Prostate gland (tissue), 2 donors: ENCODE data around the gene CHAF1A. TPM values are rescaled to one million over a fixed set of nuclear protein-coding genes. Genes with fewer than 3 reads are reported as not detected.
A peak's percentile ranks its signal among the peaks of the same experiment; 100 is the strongest.

Experiments
- DNase-seq: peaks from one replicate; pipeline ENCODE4 v3.0.0-alpha.2; 2019; ENCODE audit warnings: low spot score
- H3K27ac ChIP-seq, 2 donors: fragments of 200-600 bp; sonication (generic); 2 replicates each; pipeline ENCODE4 v1.5.1; 2017 to 2019
- H3K27me3 ChIP-seq: fragments of 200-600 bp; sonication (generic); replicated peaks from 2 replicates; pipeline ENCODE4 v1.5.1; 2019; ENCODE audit not compliant: insufficient read depth
- H3K36me3 ChIP-seq, 2 donors: fragments of 200-600 bp; sonication (generic); 1 replicate in 1 of 2; 2 replicates in 1 of 2; pipeline versions ENCODE4 v1.5.1 to v1.8.1; 2017 to 2019
- H3K4me1 ChIP-seq: fragments of 200-600 bp; sonication (generic); replicated peaks from 2 replicates; pipeline ENCODE4 v1.5.1; 2019
- H3K4me3 ChIP-seq, 2 donors: fragments of 200-600 bp; sonication (generic); 2 replicates each; pipeline ENCODE4 v1.5.1; 2017 to 2019
- H3K9me3 ChIP-seq: fragments of 200-600 bp; sonication (generic); 2 replicates; pipeline ENCODE4 v1.5.1; 2017
- CTCF ChIP-seq, 4 experiments: fragments of 200-600 bp in 2 of 4; fragments of 450-650 bp in 2 of 4; sonication (generic) in 2 of 4; IDR thresholded peaks; 1 replicate in 3 of 4; 2 replicates in 1 of 4; pipeline ENCODE4 v1.5.1; 2016 to 2019; ENCODE audit warnings: antibody characterized with exemption in 4 of 4, mild to moderate bottlenecking in 2 of 4, moderate library complexity in 2 of 4
- POLR2A ChIP-seq: fragments of 450-650 bp; IDR thresholded peaks from one replicate; pipeline ENCODE4 v1.6.1; 2016; ENCODE audit warnings: antibody characterized with exemption, mild to moderate bottlenecking
- POLR2AphosphoS5 ChIP-seq: sonication (generic); formaldehyde crosslinking; IDR thresholded peaks from one replicate; pipeline ENCODE4 v1.6.1; 2017; ENCODE audit warnings: antibody characterized with exemption
- WGBS: methylation state at CpG from one replicate; pipeline ENCODE4 v1.1.5; 2018; 5-methylcytosine and 5-hydroxymethylcytosine counted together
- intact Hi-C: fragments of 100-400 bp; cut with DNase I; formaldehyde crosslinking; loops from one replicate; pipeline ENCODE4 v1.14.2; 2022
- total RNA-seq, 2 donors: library from RNA; depleted of rRNA; stranded (reverse); fragments of >200 nt; gene quantifications; one replicate each; pipeline ENCODE4 v1.1.0, GENCODE V29; 2016

CHAF1A gene
- total RNA-seq, 2 donors from 2014 or later = 13.0 to 18.1 TPM

- H3K27ac ChIP-seq = peak overlapping the region; percentile 85 to 86
- peak; percentile 75 for DNase-seq
Observed at GRCh38 chr19:4388337-4389063, 13.9 kb upstream of the CHAF1A start.

DNA sequence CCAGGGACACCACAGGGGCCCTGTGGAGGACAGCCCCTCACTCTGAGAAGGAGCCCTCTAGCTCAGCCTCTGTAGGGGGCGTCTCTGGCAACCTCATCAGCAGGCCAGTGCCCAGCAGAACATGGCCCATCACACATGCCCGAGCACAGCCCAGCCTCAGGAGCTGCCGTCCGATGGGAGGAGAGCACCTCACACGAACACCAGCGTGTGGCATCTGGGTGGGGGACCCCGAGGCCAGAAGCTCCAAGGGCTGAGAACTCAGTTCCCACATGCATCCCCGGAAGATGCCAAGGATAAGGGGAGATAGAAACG, 13.4 kb upstream of the CHAF1A start:
- Histone ChIP-seq H3K4me1 (peaks cover 52% of the 10 kb centered on the region), H3K36me3 (no peaks in the 10 kb centered on the region), H3K27me3 (no peaks in the 10 kb centered on the region), H3K9me3 (no peaks in the 10 kb centered on the region), H3K4me3 (no peak overlapping the region), H3K27ac (peak overlapping the region; percentile 85 to 86)
- DNase-seq = no peak
- TF ChIP-seq POLR2AphosphoS5 (no peak), CTCF (IDR thresholded peaks at IDR 0.05) (no peak), POLR2A (no peak)
- 30% methylated on average over 9 of the region's 9 CpGs for WGBS
- intact Hi-C loops = no loop called here

More at GRCh38 chr19:4388337-4389063, 13.9 kb upstream of the CHAF1A start:
- no peaks in the 10 kb centered on the region for H3K27me3 ChIP-seq
- TF ChIP-seq CTCF (IDR thresholded peaks at IDR 0.05) = peak in 1 of 4 experiments; percentile 14
- TF ChIP-seq POLR2A = no peak
- peak; percentile 48 for TF ChIP-seq POLR2AphosphoS5
- H3K4me1 ChIP-seq = peaks cover 49% of the 10 kb centered on the region
- no peaks in the 10 kb centered on the region for H3K9me3 ChIP-seq
- no peak overlapping the region for H3K4me3 ChIP-seq
- intact Hi-C loops = no loop called here
- 29% methylated on average over 11 of the region's 16 CpGs for WGBS
- H3K36me3 ChIP-seq = no peaks in the 10 kb centered on the region

GRCh38 chr19:4389511-4390016, 12.9 kb upstream of the CHAF1A start:
- peak overlapping the region; percentile 85 to 86 for H3K27ac ChIP-seq
- no peaks in the 10 kb centered on the region for H3K27me3 ChIP-seq
- no peak for TF ChIP-seq POLR2AphosphoS5
- TF ChIP-seq CTCF (IDR thresholded peaks at IDR 0.05) = no peak
- H3K36me3 ChIP-seq = no peaks in the 10 kb centered on the region
- H3K4me1 ChIP-seq = peaks cover 57% of the 10 kb centered on the region
- DNase-seq = no peak
- H3K4me3 ChIP-seq = no peak overlapping the region
- intact Hi-C loops = no loop called here
- WGBS = 16% methylated on average over 12 of the region's 17 CpGs
- no peaks in the 10 kb centered on the region for H3K9me3 ChIP-seq

DNA sequence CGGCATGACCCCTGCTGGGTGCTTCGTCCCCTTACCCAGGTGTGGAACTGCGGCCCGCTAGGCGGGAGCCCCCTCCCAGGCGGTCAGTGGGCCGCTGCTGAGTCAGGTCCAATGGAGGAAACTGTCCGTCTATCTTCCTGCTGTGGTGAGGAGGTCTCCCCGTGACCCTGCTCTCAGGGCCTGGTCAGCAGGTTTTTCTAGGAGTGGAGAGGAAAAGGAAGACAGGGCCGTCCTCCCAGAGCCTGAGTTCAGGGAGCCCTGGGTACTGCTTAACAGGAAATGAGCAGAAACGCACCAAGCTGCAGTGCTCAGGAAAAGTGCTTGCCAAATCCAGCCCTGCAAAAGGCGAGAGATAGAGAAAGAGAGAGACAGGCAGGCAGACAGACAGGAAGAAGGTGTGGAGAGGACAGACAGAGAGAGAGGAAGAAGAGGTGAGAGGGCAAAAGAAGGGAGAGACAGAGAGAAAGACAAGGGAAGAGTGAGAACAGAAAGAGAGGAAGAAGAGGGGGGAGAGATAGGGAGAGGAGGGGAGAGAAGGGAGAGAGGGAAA, 12.3 kb upstream of the CHAF1A start:
- Histone ChIP-seq H3K4me1 (peaks cover 57% of the 10 kb centered on the region), H3K36me3 (no peaks in the 10 kb centered on the region), H3K27me3 (no peaks in the 10 kb centered on the region), H3K4me3 (no peak overlapping the region), H3K9me3 (no peaks in the 10 kb centered on the region), H3K27ac (peak overlapping the region; percentile 85 to 86)
- TF ChIP-seq POLR2A = peak; percentile 14
- no peak for TF ChIP-seq POLR2AphosphoS5
- WGBS = 7% methylated on average over 5 of the region's 12 CpGs
- no peak for DNase-seq
- intact Hi-C loops = no loop called here

DNA sequence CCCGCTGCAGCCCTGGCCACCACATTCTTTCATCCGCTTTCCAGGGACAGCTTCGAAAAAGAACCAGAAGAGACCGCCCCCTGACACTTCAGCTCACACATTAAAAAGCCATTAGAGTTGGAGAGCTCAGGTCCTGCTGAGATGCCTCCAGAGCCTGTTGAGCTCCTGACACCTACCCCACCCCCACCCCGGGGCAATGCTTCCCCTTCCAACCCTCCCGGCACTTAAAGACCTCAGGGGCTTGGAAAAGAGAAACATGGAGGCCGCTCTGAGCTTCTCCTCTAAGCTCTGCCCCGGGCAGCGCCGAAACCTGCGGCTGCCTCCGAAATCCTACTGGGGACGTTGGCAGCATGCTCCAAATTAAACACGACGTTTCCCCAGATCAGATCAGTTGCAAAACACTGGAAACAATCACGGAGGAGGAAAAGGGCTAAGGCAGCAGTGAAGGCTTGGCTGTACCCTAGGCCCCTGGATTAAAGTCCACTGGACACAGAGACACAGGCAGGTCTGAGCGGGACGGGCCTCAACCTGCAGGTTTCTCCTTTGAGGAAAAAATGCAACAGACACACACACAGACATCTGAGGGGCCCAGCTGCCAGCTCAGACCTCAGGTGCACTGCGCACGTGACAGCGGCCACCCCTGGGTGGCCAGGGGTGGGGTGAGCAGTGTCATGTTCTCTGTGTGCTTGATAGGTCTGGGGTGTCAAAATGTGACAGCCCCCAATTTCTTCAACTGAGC, 11.7 kb upstream of the CHAF1A start:
- Histone ChIP-seq H3K4me3 (no peak overlapping the region), H3K9me3 (no peaks in the 10 kb centered on the region), H3K4me1 (peaks cover 57% of the 10 kb centered on the region), H3K36me3 (no peaks in the 10 kb centered on the region), H3K27ac (peak overlapping the region; percentile 85 to 86), H3K27me3 (no peaks in the 10 kb centered on the region)
- TF ChIP-seq POLR2A (no peak), POLR2AphosphoS5 (peak; percentile 33)
- peak; percentile 44 for DNase-seq
- WGBS = 17% methylated on average over 21 of the region's 21 CpGs
- intact Hi-C loops = no loop called here
